Parathyroid adenoma (tissue), 2 donors: Measurements from ENCODE around the gene ACTMAP.

Experiments
- H2AFZ ChIP-seq: fragments of 300-600 bp; sonication (generic); one replicate; pipeline ENCODE4 v1.7.0; 2017; ENCODE audit warnings: antibody characterized with exemption, mild to moderate bottlenecking
- H3K27ac ChIP-seq: fragments of 300-600 bp; sonication (generic); one replicate; pipeline ENCODE4 v1.7.0; 2017
- H3K27me3 ChIP-seq: fragments of 300-600 bp; sonication (generic); one replicate; pipeline ENCODE4 v1.7.0; 2017; ENCODE audit warnings: low read length; ENCODE audit not compliant: control insufficient read depth, insufficient read depth
- H3K36me3 ChIP-seq: fragments of 300-600 bp; sonication (generic); one replicate; pipeline ENCODE4 v1.7.0; 2017; ENCODE audit warnings: low read length; ENCODE audit not compliant: control insufficient read depth, insufficient read depth
- H3K4me1 ChIP-seq: fragments of 300-600 bp; sonication (generic); one replicate; pipeline ENCODE4 v1.7.0; 2017; ENCODE audit warnings: control low read depth
- H3K4me2 ChIP-seq: fragments of 300-600 bp; sonication (generic); one replicate; pipeline ENCODE4 v1.7.0; 2017; ENCODE audit warnings: low read length
- H3K4me3 ChIP-seq: fragments of 300-600 bp; sonication (generic); one replicate; pipeline ENCODE4 v1.7.0; 2017; ENCODE audit warnings: low read depth, low read length
- H3K79me2 ChIP-seq: fragments of 300-600 bp; sonication (generic); one replicate; pipeline ENCODE4 v1.7.0; 2017; ENCODE audit warnings: control low read depth
- H3K9ac ChIP-seq: fragments of 300-600 bp; sonication (generic); one replicate; pipeline ENCODE4 v1.7.0; 2017; ENCODE audit warnings: mild to moderate bottlenecking
- H3K9me3 ChIP-seq: fragments of 300-600 bp; sonication (generic); one replicate; pipeline ENCODE4 v1.7.0; 2017; ENCODE audit warnings: low read length; ENCODE audit not compliant: control insufficient read depth
- TF ChIP-seq, protein P1 (sequence below): fragments of 300-600 bp; sonication (generic); IDR thresholded peaks from one replicate; pipeline ENCODE4 v1.7.0; 2017; ENCODE audit warnings: antibody characterized with exemption, mild to moderate bottlenecking
- donor health status: primary hyperparathyroidism.

ACTMAP gene

DNA sequence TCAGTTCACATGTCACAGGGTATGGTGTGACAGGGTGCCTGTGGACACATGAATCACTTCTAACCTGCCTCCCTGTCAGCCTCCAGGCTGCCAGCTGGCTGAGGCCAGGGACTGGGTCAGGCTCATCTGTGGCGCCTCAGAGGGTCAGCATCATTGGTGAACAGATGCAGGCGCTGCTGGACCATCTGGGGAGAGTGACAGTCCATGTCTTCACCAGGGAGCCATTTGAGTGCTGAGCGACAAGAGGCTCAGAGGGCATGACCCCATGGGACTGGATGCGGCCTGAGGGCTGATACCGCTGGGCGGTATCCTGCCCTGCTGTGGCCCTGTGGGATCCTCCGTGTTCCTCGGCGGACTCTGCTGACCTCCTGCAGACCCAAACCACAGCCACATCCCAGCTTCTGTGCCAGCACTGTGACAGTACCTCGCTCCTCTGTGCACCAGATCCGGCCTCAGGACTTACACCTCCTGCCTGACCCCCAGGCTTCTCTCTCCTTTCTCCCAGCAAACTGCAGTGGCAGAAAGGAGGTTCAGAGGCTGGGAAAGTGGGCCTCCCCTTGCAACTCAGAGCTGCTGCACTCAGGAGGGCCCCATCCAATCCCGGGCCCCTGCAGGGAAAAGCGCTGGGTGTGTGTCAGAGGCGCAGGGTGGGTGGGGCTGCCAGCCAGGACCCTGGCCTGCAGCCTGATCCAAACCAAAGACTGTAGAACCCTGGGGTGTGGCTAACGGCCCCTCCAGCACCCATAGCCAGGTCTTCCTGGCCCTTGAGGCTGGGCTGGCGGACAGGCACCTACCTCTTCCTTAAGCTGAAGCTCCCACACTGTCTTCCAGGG is 10.2 kb downstream of the ACTMAP start:
- no peak overlapping the region for H3K27ac ChIP-seq
- no peaks in the 10 kb centered on the region for H3K9me3 ChIP-seq
- H3K9ac ChIP-seq, result no peak overlapping the region
- TF ChIP-seq, protein P1, sequence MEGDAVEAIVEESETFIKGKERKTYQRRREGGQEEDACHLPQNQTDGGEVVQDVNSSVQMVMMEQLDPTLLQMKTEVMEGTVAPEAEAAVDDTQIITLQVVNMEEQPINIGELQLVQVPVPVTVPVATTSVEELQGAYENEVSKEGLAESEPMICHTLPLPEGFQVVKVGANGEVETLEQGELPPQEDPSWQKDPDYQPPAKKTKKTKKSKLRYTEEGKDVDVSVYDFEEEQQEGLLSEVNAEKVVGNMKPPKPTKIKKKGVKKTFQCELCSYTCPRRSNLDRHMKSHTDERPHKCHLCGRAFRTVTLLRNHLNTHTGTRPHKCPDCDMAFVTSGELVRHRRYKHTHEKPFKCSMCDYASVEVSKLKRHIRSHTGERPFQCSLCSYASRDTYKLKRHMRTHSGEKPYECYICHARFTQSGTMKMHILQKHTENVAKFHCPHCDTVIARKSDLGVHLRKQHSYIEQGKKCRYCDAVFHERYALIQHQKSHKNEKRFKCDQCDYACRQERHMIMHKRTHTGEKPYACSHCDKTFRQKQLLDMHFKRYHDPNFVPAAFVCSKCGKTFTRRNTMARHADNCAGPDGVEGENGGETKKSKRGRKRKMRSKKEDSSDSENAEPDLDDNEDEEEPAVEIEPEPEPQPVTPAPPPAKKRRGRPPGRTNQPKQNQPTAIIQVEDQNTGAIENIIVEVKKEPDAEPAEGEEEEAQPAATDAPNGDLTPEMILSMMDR, result no peak
- H3K36me3 ChIP-seq, result no peaks in the 10 kb centered on the region
- H3K4me1 ChIP-seq, result peaks cover 2% of the 10 kb centered on the region
- H3K79me2 ChIP-seq, result no peaks in the 10 kb centered on the region
- no peak overlapping the region for H3K4me2 ChIP-seq
- no peaks in the 10 kb centered on the region for H3K27me3 ChIP-seq
- no peak overlapping the region for H3K4me3 ChIP-seq
- no peak overlapping the region for H2AFZ ChIP-seq

DNA sequence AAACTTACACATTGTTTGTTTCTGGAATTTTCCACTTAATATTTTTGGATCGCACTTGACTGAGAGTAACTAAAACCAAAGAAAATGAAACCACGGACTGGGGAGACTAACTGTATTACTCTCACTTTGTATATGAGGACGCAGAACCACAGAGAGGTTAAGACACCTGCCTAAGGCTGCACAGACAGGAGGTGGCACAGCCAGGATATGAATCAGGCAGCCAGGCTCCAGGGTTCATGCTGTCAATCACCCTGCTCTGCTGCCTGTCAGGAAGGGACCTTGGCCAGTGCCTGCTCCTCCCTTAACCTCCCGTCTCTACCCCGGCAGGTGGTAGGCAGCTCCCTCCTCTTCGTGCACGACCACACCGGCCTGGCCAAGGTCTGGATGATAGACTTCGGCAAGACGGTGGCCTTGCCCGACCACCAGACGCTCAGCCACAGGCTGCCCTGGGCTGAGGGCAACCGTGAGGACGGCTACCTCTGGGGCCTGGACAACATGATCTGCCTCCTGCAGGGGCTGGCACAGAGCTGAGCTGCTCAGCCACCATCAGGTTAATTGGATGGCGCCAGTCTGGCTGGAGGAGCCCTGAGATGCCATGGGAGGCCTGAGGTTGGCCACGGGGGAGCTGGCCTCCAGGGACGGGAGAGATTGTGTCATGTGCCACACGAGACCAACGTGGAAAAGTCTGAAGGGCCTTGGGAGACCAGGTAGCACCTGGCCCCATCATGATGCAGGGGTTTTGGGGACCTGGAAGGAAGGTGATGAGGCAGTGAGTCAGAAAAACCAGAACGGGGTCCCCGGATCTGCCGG is 11.0 kb downstream of the ACTMAP start:
- no peak overlapping the region for H2AFZ ChIP-seq
- no peaks in the 10 kb centered on the region for H3K4me1 ChIP-seq
- no peak overlapping the region for H3K4me3 ChIP-seq
- TF ChIP-seq, protein P1, result no peak
- no peak overlapping the region for H3K9ac ChIP-seq
- H3K4me2 ChIP-seq, result no peak overlapping the region
- no peaks in the 10 kb centered on the region for H3K9me3 ChIP-seq
- H3K36me3 ChIP-seq, result no peaks in the 10 kb centered on the region
- no peaks in the 10 kb centered on the region for H3K79me2 ChIP-seq
- no peak overlapping the region for H3K27ac ChIP-seq
- H3K27me3 ChIP-seq, result no peaks in the 10 kb centered on the region

DNA sequence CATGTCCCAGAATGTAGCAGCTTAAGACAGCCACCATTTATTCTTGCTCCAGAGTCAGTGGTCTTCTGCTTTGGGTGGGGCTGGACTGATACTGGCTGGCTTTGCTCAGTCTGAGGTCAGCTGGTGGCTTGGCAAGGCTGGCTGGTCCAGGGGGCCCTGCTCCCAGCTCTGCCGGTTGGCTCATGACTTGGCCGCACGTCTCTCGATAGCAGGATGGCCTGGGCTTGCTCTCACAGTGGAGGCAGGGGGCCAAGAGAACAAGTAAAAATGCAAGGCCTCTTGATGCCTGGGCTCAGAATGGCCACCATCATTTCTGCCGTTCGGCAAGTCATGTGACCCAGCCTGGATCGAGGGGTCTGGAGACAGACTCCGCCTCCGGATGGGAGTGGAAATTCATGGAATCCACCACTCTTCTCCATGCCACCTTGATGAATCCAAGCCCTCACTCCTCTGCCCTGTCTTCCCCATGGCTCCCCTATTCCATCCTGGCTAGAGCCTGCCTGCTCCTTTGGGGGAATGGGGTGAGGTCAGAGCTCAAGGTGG is 13.1 kb downstream of the ACTMAP start:
- H3K4me3 ChIP-seq, result no peak overlapping the region
- H3K9me3 ChIP-seq, result no peaks in the 10 kb centered on the region
- H3K4me1 ChIP-seq, result no peaks in the 10 kb centered on the region
- TF ChIP-seq, protein P1, result no peak
- H3K79me2 ChIP-seq, result no peaks in the 10 kb centered on the region
- no peak overlapping the region for H3K9ac ChIP-seq
- no peak overlapping the region for H3K27ac ChIP-seq
- no peak overlapping the region for H2AFZ ChIP-seq
- H3K36me3 ChIP-seq, result no peaks in the 10 kb centered on the region
- H3K4me2 ChIP-seq, result no peak overlapping the region
- H3K27me3 ChIP-seq, result no peaks in the 10 kb centered on the region

DNA sequence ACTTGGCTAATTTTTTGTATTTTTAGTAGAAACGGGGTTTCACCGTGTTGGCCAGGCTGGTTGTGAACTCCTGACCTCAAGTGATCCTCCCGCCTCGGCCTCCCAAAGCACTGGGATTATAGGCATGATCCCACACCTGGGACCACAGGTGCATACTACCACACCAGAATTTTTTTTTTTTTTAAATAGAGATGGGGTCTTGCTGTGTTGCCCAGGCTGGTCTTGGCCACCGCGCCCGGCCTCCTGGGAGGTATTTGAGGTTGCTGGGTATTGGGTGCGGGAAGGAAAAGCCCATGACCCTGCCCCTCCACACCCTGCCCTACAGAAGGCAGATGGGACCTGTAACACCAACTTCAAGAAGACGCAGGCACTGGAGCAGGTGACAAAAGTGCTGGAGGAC is 13.6 kb downstream of the ACTMAP start:
- Histone ChIP-seq H3K4me2 (no peak overlapping the region), H3K9me3 (no peaks in the 10 kb centered on the region), H3K4me3 (no peak overlapping the region), H2AFZ (no peak overlapping the region), H3K36me3 (no peaks in the 10 kb centered on the region), H3K27ac (no peak overlapping the region), H3K4me1 (no peaks in the 10 kb centered on the region), H3K9ac (no peak overlapping the region), H3K27me3 (no peaks in the 10 kb centered on the region), H3K79me2 (no peaks in the 10 kb centered on the region)
- TF ChIP-seq, protein P1, result no peak
